SIG-M5 (cell line): ENCODE data around the gene KLC1.

Experiments used
- DNase-seq: peaks from one replicate; lab custom pipeline; 2025; lab: John Stamatoyannopoulos, UW

The KLC1 gene

GRCh38 chr14:103657471-103657870, 28.5 kb downstream of the KLC1 start:
- no peak for DNase-seq

GRCh38 chr14:103659631-103660030, 30.6 kb downstream of the KLC1 start:
- no peak for DNase-seq

GRCh38 chr14:103662029-103662428, 33.0 kb downstream of the KLC1 start:
- no peak for DNase-seq

- no peak for DNase-seq
Observed at GRCh38 chr14:103662591-103662990, 33.6 kb downstream of the KLC1 start.

GRCh38 chr14:103663506-103663905, 34.5 kb downstream of the KLC1 start:
- DNase-seq, result no peak

- DNase-seq, result no peak
Observed at GRCh38 chr14:103667671-103668070, 38.7 kb downstream of the KLC1 start.

- no peak for DNase-seq
Observed at GRCh38 chr14:103668117-103668516, 39.1 kb downstream of the KLC1 start.

- DNase-seq, result no peak
Observed at GRCh38 chr14:103669370-103669769, 40.4 kb downstream of the KLC1 start.

- no peak for DNase-seq
Observed at GRCh38 chr14:103671911-103672310, 42.9 kb downstream of the KLC1 start.

- no peak for DNase-seq
Observed at GRCh38 chr14:103675957-103676356, 46.9 kb downstream of the KLC1 start.

- DNase-seq, result no peak
Observed at GRCh38 chr14:103676881-103677675, 48.1 kb downstream of the KLC1 start.

- DNase-seq, result no peak
Observed at GRCh38 chr14:103679351-103679750, 50.3 kb downstream of the KLC1 start.

GRCh38 chr14:103680491-103681231, 51.6 kb downstream of the KLC1 start:
- DNase-seq, result no peak

GRCh38 chr14:103683139-103683538, 54.1 kb downstream of the KLC1 start:
- no peak for DNase-seq

- no peak for DNase-seq
Observed at GRCh38 chr14:103684471-103684870, 55.5 kb downstream of the KLC1 start.

- DNase-seq, result no peak
Observed at GRCh38 chr14:103684871-103685270, 55.9 kb downstream of the KLC1 start.

GRCh38 chr14:103685276-103686211, 56.5 kb downstream of the KLC1 start:
- DNase-seq, result no peak

- no peak for DNase-seq
Observed at GRCh38 chr14:103686831-103687485, 57.9 kb downstream of the KLC1 start.

- no peak for DNase-seq
Observed at GRCh38 chr14:103687712-103688111, 58.7 kb downstream of the KLC1 start.

- DNase-seq, result no peak
Observed at GRCh38 chr14:103688441-103688840, 59.4 kb downstream of the KLC1 start.
